ENCODE data around the gene COA5.
"Not testable (repeated sequence)": the region's sequence is repeated elsewhere in the genome, so short reads cannot be mapped to it uniquely, and the experiment has no call there.

Gene COA5

DNA sequence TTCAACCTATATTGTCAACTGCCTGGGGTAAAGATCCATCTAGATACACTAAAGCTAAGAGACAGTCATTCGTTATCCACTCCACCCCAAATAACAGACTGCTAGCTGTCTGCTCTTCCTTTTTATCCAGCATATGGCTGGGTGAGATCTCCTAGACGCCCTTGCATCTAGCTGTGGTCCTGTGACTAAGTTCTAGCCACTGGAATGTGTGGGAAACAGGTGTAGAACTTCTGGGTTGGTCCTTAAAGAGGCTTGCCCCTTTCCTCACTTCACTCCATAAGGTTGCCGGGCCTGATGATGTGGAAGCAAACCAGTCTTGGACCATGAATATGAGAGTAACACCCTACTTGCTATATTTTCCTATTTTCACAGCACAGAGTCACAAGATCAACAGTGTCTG is 3.2 kb downstream of the COA5 start:
- TF ChIP-seq, protein P1, sequence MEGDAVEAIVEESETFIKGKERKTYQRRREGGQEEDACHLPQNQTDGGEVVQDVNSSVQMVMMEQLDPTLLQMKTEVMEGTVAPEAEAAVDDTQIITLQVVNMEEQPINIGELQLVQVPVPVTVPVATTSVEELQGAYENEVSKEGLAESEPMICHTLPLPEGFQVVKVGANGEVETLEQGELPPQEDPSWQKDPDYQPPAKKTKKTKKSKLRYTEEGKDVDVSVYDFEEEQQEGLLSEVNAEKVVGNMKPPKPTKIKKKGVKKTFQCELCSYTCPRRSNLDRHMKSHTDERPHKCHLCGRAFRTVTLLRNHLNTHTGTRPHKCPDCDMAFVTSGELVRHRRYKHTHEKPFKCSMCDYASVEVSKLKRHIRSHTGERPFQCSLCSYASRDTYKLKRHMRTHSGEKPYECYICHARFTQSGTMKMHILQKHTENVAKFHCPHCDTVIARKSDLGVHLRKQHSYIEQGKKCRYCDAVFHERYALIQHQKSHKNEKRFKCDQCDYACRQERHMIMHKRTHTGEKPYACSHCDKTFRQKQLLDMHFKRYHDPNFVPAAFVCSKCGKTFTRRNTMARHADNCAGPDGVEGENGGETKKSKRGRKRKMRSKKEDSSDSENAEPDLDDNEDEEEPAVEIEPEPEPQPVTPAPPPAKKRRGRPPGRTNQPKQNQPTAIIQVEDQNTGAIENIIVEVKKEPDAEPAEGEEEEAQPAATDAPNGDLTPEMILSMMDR (IDR thresholded peaks at IDR 0.05; ENCODE audit: low read depth, low read length): no peak
- TF ChIP-seq MYC (IDR thresholded peaks at IDR 0.05; ENCODE audit: low read depth, low read length) (no peak), POLR2A (IDR thresholded peaks at IDR 0.05; ENCODE audit: extremely low read depth, insufficient read length) (no peak)
- TF ChIP-seq, protein P2, sequence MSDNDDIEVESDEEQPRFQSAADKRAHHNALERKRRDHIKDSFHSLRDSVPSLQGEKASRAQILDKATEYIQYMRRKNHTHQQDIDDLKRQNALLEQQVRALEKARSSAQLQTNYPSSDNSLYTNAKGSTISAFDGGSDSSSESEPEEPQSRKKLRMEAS (IDR thresholded peaks at IDR 0.05; ENCODE audit: low read depth, low read length): no peak
- H3K4me3 ChIP-seq (ENCODE audit: low read depth, low read length): no peak overlapping the region
- no peak for DNase-seq (ENCODE audit: low read depth)

DNA sequence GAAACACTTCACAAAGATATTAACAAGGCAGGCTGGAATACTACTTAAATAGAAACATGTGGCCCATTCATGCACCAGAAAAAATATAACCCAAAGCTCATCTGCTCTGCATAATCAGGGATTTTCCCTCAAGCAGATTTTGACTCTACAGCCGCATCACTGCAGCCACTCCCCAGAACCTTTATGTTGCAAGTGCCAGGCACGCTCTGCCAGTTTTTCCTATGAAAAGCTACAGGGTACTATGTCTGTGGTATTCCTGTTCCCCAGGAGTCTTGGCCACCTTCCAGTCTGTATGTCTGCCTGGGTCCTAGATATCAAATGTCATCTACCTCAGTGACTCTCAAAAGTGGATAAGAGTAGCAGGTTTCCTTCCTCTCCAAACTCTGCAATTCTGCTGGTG is 3.8 kb downstream of the COA5 start:
- no peak for TF ChIP-seq MYC (IDR thresholded peaks at IDR 0.05; ENCODE audit: low read depth, low read length)
- TF ChIP-seq, protein P1 (IDR thresholded peaks at IDR 0.05; ENCODE audit: low read depth, low read length): no peak
- TF ChIP-seq POLR2A (IDR thresholded peaks at IDR 0.05; ENCODE audit: extremely low read depth, insufficient read length): no peak
- TF ChIP-seq, protein P2 (IDR thresholded peaks at IDR 0.05; ENCODE audit: low read depth, low read length): no peak
- no peak overlapping the region for H3K4me3 ChIP-seq (ENCODE audit: low read depth, low read length)
- no peak for DNase-seq (ENCODE audit: low read depth)

DNA sequence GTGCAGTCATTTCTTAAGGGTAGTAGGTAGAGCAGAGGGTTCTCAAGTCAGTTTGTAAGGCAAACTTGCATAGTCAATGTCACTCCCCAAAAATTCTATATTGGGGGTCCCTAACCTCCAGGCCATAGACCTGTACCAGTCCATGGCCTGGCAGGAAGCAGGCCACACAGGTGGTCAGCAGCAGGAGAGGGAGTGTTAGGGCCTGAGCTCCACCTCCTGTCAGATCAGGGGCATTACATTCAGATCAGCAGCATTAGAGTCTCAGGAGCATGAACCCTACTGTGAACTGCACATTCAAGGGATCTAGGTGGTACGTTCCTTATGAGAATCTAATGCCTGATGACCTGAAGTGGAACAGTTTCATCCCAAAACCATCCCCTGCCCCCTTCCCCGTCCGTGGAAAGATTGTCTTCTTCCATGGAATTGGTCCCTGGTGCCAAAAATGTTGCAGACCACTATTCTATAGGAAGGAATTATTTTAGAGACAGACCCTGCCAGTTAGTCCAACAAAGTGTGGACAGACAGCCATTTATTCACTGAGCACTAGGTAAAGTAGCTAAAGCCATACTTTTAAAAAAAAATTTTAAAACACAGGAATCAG is 6.7 kb downstream of the COA5 start:
- H3K4me3 ChIP-seq (ENCODE audit: low read depth, low read length): no peak overlapping the region
- TF ChIP-seq POLR2A (IDR thresholded peaks at IDR 0.05; ENCODE audit: extremely low read depth, insufficient read length) (no peak), MYC (IDR thresholded peaks at IDR 0.05; ENCODE audit: low read depth, low read length) (no peak)
- TF ChIP-seq, protein P1 (IDR thresholded peaks at IDR 0.05; ENCODE audit: low read depth, low read length): peak; percentile 70
- peak; percentile 57 for DNase-seq (ENCODE audit: low read depth)

DNA sequence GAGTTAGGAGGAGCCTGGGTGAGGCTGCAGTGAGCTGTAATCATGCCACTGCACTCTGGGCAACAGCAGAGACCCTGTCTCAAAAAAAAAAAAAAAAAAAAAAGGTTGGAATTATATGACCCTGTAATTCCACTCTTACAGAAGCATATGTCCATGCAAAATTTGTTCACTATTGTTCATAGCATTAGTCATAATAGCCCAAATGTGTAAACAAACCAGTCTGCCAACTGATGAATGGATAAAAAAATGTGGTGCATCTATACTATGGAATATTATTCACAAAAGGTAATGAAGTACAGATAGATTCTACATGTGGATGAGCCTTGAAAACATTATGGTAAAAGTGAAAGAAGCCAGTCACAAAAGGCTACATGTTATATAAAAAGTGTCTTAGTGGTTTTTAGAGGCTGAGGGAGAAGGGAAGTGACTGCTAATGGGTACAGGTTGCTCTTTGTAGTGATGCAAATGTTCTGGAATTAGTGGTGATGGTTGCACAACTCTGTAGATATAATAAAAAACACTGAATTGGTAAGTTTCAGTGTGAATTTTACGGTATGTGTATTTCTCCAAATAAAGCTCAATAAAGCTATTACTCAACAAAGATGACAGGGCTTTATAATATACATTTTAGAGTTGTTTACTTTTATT is 9.4 kb downstream of the COA5 start:
- H3K4me3 ChIP-seq (ENCODE audit: low read depth, low read length): no peak overlapping the region
- TF ChIP-seq POLR2A (IDR thresholded peaks at IDR 0.05; ENCODE audit: extremely low read depth, insufficient read length): no peak
- TF ChIP-seq, protein P1 (IDR thresholded peaks at IDR 0.05; ENCODE audit: low read depth, low read length): no peak
- no peak for TF ChIP-seq MYC (IDR thresholded peaks at IDR 0.05; ENCODE audit: low read depth, low read length)
- TF ChIP-seq, protein P2 (IDR thresholded peaks at IDR 0.05; ENCODE audit: low read depth, low read length): no peak
- peak; percentile 20 for DNase-seq (ENCODE audit: low read depth)

DNA sequence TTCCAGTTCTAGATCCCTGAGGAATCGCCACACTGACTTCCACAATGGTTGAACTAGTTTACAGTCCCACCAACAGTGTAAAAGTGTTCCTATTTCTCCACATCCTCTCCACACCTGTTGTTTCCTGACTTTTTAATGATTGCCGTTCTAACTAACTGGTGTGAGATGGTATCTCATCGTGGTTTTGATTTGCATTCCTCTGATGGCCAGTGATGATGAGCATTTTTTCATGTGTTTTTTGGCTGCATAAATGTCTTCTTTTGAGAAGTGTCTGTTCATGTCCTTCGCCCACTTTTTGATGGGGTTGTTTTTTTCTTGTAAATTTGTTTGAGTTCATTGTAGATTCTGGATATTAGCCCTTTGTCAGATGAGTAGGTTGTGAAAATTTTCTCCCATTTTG is 13.6 kb downstream of the COA5 start:
- not testable (repeated sequence) for H3K4me3 ChIP-seq (ENCODE audit: low read depth, low read length); DNase-seq (ENCODE audit: low read depth)

DNA sequence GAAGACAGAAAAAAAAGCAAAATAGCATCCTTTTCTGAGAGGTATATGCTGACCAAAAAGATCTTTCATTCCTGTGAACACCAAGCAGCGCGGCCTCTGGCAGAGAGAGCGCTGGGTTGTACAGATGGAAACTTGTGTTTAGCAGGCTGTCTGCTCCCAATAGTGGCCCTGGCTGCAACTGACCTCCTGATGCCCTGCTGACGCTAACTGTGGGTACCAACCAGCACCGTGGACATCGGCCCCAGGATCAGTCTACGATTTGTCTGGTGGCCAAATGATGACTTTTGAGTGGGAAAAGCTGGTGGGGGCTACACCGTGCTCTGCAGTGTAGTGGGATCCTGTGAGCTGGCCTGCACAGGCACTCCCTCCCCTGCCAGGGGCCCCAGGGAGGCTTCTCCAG is 15.7 kb downstream of the COA5 start:
- no peak for TF ChIP-seq POLR2A (IDR thresholded peaks at IDR 0.05; ENCODE audit: extremely low read depth, insufficient read length)
- TF ChIP-seq, protein P2 (IDR thresholded peaks at IDR 0.05; ENCODE audit: low read depth, low read length): no peak
- TF ChIP-seq, protein P1 (IDR thresholded peaks at IDR 0.05; ENCODE audit: low read depth, low read length): no peak
- TF ChIP-seq MYC (IDR thresholded peaks at IDR 0.05; ENCODE audit: low read depth, low read length): no peak
- DNase-seq (ENCODE audit: low read depth): no peak
- no peak overlapping the region for H3K4me3 ChIP-seq (ENCODE audit: low read depth, low read length)
